Endothelial cell of umbilical vein (primary cell): ENCODE data around the gene IQCE.

Experiments
- CTCF ChIP-seq, 2 donors: IDR thresholded peaks; 1 replicate in 1 of 2; 2 replicates in 1 of 2; pipeline ENCODE4 v1.5.1; 2011; ENCODE audit warnings: low read length in 2 of 2, mild to moderate bottlenecking in 2 of 2, moderate library complexity in 2 of 2, control low read depth in 1 of 2, inconsistent platforms in 1 of 2, low read depth in 1 of 2; ENCODE audit not compliant: insufficient read depth in 1 of 2; ENCODE audit errors: extremely low read depth in 1 of 2
- EZH2 ChIP-seq: IDR thresholded peaks from 2 replicates; pipeline ENCODE4 v1.6.1; 2012; ENCODE audit warnings: borderline replicate concordance, low read depth, mild to moderate bottlenecking, moderate library complexity, low read length, inconsistent platforms; ENCODE audit not compliant: severe bottlenecking
- JUN ChIP-seq: IDR thresholded peaks from 2 replicates; pipeline ENCODE4 v1.6.1; 2011; ENCODE audit warnings: borderline replicate concordance, low read depth; ENCODE audit not compliant: insufficient read length, insufficient read depth

- TF ChIP-seq EZH2 (no peak), CTCF (IDR thresholded peaks at IDR 0.05; ENCODE audit: extremely low read depth in 1 of 2, insufficient read depth in 1 of 2, low read depth in 1 of 2, low read length in 2 of 2) (no peak), JUN (no peak)
These were observed 38.5 kb downstream of the IQCE start for GRCh38 chr7:2597273-2597640.
